T-helper 1 cell (primary cell): Measurements from ENCODE around the gene WDR33.
"Not testable (repeated sequence)": the region's sequence is repeated elsewhere in the genome, so short reads cannot be mapped to it uniquely, and the experiment has no call there.

Source experiments
- DNase-seq, 5 donors: peaks; one replicate each; pipeline ENCODE4 v3.0.0-alpha.2; 2012 to 2020
- total RNA-seq, 4 donors: gene quantifications; one replicate each; lab custom pipeline; 2026; lab: John Stamatoyannopoulos, UW

WDR33 gene
- total RNA-seq: 132 to 173 (median 157) reads per million in 4 donors

DNA sequence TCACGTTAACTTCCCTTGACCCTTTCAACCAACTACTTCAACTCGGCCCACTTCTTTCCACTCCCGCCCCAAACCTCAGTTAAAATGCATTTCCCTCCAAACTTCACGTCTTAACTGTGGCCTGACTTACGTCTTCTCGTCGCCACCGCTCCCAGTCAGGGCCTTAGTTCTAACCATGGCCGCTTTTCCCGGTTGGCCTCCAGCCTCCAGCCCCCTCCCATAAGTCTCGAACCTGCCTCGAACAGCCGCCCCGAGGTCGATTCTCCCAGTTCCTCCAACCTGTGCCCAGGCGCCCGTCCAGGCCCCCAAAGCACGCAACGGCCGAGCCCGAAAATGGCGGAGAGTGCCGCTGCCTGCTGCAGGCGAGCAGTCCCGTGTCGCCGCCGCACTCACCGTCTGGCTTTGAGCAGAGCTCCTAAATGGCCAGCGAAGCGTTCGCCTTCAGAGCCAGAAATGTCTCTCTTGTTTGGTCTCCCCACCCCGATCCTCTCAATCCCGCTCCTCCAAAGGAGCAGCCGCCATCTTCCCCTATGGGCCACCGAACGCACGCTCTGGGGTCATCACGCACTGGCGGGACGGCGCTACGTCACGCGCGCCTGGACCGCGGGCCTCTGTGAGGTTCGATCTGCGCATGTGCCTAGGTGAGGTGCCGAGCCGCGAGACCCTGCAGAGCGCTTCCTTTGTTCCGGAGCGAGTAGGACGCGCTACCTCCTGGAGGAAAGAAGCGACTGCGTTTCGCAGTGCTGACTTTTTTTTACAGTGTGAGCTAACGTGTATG, at the start of gene WDR33:
TSS of gene WDR33 (minus strand) at position 553 of the 778 bp plus-strand sequence. CDS start 40,190 bp downstream, outside the sequence.
- peak; percentile 83 to 96 (median 91) for DNase-seq

DNA sequence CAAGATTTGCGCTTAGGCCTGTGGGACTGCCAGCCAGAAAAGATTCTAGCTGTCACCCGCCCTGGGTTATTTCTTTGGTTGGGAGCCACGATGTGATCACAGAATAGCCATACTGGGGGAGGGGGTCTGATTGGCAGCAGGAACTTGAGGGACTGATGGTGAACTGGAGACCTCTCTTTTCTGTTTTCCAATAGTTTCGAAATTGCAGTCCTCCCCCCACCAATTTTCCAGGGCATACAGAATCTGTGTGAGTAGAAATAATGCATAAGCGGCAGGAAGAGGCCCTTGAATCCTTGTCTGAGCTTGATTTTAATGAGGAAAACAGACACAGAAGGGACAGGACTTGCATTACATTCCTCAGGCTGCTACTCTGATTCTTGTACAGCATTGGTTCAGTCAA, 49.2 kb upstream of the WDR33 start:
- DNase-seq: no peak

DNA sequence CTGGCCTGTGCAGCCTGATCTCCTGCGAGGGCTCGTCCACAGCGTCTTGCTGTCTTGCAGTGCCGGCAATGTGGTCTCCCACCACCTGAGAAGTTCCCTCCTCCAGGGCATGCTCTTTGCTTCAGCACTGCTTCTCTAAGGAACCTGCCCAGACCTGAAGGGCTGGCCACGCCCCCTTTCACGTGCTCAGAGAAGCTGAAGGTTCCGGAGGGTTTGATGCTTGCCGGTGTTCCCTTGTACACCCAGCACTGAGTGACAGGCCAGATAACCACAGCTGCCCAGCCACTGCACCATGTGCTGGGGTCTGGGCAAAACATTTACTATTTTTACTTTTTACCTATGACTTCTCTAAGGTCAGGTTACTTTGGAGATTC, 48.7 kb upstream of the WDR33 start:
- peak; percentile 36 to 71 (median 55) for DNase-seq

DNA sequence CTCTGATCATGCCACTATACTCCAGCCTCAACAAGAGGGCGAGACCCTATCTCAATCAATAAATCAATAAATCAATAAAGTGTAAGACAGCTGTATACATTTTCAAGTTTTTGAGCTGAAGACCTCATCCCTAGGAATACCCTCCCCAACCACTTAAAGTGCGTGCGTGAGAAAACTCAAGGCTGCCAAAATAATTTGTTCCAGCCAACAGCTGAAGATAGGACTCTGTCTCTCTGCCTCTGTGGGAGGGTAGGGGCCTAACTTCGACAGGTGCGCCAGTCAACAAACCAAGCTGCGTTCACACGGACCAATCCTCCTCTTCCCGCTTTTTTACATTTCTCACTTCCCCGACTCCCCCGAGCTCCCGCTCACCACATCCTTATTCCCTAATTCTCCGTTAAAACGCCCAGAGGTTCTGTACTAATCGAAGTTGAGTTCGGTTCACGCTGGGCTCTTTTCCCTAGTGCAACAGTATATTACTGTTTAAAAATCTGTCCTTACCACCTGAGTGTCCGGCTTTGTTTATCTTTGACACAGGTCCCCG, 46.4 kb upstream of the WDR33 start:
- DNase-seq: peak in 2 of 5 donors; percentile 13 to 19

DNA sequence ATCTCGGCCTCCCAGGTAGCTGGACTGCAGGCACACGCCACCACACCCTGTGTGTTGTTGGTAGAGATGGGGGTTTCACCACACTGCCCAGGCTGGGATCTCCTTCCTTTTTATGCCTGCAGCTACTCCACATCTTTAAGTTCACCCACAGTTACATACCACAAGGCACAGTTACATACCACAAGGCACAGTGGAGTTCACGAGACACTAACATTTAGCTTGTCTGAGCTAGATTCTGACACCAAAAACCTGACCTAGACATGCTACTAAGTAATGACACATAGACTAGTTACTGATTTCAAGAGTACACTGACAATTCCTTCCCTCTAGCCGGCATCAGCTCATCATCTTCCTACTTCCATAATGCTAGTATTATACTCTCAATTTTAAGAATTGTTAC, 42.7 kb upstream of the WDR33 start:
- DNase-seq: peak in 1 of 5 donors; percentile 11

DNA sequence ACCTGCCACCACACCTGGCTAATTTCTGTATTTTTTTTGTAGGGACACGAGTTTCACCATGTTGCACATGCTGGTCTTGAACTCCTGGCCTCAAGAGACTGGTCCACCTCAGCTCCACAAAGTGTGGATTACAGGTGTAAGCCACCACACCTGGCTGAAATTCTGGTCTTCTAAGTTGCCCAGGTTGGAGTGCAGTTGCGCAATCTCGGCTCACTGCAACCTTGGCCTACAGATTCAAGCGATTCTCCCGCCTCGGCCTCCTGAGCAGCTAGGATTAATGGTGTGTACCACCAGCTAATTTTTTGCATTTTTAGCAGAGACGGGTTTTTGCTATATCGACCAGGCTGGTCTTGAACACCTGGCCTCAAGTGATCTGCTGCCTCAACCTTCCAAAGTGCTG, 41.4 kb upstream of the WDR33 start:
- no peak for DNase-seq

DNA sequence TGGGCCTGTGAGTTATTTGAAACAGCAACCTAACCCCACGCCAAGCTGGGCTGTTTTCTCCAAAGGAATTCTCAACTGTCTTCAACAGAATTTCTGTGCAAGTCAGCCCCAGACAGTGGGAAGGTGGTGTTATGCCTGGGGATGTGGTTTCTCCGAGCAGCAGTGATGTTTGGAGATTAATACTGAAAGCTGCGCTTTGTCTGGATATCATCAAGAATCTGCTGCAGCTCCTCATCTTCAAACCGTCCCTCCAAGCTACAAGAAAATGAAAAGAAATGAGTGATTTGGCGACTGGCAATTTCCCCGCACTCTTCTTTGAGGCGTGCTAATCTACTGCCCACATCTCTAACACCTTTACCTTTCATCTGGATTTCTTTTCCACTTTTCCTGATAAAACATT, 37.0 kb upstream of the WDR33 start:
- no peak for DNase-seq

DNA sequence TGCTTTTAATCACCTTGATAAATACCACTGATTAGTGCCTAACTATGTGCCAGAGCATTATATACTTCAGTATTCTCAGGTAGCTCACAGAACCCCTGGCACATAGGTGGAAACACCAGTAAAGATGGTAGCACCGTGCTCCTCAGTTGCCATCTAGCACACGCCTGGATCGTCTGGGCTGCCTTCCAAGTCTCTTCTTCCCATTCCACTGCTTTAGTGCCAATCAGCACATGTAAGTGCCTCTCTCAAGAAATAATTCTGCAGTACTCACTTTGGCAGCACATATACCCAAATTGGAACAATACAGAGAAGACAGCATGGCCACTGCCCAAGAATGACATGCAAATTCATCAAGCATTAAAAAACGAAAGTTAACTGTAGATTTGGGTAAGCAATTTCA, 34.0 kb upstream of the WDR33 start:
- no peak for DNase-seq

DNA sequence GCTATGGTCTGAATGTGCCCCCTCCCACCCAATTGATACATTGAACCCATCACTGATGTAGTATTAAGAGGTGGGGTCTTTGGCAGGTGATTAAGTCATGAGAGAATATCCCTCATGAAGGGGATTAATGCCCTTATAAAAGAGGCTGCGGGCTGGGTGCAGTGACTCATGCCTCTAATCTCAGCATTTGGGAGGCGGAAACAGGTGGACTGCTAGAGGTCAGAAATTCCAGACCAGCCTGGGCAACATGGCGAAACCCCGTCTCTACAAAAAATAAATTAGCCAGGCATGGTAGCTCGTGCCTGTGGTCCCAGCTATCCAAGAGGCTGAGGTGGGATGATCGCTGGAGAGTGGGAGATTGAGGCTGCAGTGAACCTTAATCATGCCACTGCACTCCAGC, 32.7 kb upstream of the WDR33 start:
- DNase-seq: no peak

DNA sequence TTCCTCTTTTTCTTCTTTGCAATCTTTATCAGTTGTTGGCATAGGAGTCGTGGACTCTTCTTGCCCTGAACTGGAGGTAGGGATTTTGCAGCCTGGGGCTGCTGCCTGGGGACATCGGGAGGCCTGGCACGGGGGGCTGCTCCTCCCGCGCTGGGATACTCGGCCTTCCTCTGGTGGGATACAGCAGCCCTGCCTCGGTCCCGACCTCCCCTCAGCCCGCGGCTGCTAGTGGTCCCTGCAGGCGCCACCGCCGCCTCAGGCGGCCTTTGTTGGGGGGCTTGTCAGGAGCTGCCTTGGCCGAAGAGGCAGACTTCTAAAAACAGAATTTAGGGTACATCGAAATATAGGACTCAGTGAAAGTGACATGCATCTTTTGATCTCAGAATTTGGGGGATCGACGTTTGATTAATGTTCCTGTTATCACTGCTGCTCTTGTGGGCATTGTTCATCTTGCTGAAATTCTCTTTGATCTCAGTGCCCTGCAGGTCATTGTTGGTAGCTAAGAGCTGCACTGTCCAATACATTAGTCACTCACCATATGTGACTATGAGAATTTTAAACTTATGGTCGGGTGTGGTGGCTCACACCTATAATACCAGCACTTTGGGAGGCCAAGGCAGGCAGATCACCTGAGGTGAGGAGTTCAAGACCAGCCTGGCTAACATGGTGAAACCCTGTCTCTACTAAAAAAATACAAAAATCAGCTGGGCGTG, 30.7 kb upstream of the WDR33 start:
- DNase-seq: no peak

DNA sequence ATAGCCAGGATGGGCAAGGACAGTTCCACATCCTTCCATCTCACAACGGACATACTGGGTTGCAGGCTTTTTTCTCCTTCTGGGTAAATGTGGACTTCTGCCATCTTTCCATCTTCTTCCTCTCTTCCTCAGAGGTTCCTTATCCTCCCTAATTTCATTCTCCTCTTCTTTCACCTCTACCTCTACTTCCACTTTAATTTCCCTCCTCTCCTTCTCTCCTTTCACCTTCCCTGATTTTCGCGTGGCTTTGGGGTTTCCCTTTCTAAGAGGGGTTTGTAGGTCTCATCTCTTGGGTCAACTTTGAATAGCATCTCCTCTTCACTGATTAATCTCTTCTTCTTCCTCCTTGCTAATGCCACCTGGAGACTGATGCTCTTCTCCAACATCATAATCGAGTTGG, 29.9 kb upstream of the WDR33 start:
- DNase-seq: no peak

DNA sequence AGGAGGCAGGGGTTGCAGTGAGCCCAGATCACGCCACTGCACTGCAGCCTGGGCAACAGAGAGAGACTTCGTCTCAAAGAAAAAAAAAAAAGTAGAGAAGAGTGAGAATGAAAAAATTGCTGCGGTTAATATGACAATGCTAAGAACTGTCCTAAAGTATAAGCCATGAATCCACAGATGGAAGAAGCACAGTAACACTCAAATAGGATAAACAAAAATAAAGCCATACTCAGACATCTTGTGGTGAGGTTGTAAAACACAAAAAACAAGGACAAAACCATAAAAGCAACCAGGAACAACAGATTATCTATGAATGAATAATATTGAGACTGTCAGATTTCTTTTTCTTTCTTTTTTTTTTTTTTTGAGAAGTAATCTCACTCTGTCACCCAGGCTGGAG, 24.0 kb upstream of the WDR33 start:
- no peak for DNase-seq

DNA sequence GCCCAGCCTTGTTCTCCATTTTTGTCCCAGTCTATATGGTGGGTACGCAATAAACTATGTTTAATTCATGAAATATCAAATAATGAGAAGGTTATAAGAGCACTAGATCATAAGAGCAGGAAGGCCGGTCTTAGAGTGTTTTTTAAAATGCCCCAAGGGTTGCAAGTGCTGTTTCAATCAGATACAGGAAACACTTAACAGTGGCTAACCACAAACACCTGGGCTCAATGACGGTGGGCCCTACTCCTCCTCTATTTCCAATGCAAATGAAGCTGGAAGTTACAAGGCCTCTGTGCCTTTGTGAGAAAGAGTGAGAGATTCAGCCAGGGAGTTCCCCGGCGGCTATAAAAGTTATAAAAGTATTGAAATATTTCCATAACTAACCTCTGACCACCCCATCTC, 18.9 kb upstream of the WDR33 start:
- DNase-seq: peak; percentile 27 to 88 (median 45)

DNA sequence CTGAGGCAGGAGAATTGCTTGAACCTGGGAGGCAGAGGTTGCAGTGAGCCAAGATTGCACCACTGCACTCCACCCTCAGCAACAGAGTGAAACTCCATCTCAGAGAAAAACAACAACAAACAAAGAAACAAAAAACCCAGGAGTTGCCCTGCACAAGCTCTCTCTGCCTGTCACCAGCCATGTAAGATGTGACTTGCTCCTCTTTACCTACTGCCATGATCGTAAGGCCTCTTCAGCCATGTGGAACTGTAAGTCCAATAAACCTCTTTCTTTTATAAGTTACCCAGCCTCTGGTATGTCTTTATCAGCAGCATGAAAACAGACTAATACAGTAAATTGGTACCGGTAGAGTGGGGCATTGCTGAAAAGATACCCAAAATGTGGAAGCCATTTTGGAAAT, 15.7 kb upstream of the WDR33 start:
- not testable (repeated sequence) for DNase-seq

DNA sequence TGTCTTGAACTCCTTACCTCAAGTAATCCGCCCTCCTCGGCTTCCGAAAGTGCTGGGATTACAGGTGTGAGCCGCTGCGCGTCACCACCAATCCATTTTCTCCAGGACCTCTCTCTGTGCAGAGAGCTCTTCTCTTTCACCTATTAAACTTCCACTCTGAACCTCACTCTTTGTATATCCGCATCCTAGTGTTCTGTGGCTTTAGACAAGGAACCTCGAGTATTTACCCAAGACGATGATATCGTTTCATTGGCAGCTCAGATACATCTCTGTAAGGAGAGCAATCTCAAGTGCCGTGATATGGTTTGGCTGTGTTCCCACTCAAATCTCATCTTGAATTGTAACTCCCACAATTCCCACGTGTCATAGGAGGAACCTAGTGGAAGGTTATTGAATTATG, 15.1 kb upstream of the WDR33 start:
- no peak for DNase-seq

DNA sequence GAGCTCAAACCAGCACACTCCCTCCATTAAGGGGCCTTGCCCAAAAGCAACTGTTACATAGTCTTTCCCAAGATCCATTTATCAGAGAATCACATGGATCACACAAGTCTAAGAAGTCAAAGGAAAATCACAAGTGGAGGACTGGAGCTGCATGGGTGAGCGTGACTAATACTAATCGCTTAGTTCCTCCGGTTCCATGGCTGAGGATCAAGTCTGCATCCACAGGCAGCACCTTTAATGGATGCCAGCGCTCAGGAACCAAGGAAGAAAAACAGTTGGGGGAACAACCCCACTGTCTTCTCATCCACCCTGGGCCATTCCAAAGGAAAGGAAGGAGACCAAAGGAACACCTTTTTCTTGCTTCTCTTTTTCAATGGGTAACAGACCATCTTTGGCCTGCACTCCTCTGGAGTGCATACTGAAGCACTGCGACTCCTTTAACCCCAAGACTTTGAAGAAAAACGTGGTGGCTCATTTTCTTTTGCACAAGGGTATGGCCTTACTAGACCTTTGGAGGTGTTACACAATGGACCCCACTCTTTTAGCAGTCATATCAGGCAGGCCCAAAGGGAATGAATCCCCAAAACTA, 9.2 kb upstream of the WDR33 start:
- DNase-seq: no peak

DNA sequence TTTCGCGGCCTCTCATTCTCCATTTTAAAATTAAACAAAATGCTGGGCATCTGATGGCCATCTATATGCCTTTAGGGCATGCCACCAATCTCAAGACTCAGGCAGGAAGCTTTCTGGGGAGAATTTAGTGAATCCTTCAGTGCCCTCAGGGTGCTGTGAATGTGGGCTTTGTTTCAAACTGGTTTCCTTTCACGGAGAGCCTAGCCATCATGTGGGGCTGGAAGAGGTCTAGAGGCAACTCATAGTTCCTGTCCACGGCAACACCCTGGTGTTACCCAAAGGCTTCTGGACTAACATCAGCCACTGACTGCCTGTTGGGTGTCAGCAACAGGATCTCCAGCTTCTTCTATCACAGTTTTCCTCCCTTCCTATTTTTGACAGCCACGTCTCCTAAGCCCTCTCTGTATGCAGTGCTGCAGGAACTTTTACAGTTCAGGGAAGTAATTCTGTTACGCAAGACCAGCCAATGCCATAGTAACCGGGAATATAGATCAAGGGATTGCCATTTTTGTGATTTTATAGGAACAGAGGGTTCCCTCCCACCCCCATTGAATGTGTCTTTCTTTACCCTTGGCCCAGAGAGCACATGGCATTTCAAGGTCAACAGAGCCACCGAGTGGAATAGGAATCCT, 7.9 kb upstream of the WDR33 start:
- DNase-seq: no peak

DNA sequence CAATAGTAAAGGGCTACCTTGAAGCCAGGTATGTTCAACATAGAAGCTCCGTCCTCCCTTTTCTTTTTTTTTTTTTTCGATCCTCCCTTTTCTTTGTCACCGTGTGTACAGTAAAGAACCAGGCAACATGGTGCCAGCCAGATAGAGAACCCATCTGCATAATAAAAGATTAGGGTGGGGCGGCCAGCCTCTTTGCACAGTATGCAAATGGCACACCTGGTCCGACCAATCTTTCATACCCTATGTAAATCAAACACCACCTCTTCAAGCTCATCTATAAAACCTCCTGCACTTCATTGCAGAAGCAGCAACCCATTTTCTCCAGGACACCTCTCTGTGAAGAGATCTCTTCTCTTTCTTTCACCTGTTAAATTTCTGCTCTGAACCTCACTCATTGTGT, 7.3 kb upstream of the WDR33 start:
- DNase-seq: no peak

DNA sequence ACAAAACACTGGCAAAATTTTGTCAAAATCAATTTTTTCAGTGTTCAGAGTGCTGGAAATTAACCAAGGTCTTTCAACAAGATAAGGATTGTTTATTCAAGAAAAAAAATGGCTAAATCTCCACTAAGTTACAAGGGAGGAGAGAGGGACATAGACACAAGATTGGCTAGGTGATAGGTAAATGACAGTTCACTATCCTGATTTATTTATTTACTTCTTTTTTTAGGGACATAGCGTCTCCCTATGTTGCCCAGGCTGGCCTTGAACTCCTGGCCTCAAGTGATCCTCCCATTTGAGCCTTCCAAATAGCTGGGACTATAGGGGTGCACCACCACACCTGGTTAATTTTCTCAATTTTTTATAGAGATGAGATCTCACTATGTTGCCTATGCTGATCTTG, 3.7 kb upstream of the WDR33 start:
- DNase-seq: no peak

DNA sequence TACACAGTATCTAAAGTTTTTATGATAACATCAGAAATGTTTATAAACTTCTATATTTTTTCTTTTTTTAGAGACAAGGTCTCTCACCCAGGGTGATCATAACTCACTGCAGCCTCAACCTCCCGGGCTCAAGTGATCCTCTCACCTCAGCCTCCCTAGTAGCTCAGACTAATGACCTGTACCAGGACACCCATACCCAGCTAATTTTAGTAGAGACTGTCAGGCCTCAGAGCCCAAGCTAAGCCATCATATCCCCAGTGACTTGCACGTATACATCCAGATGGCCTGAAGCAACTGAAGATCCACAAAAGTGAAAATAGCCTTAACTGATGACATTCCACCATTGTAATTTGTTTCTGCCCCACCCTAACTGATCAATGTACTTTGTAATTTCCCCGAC, 1.5 kb upstream of the WDR33 start:
- DNase-seq: not testable (repeated sequence)

DNA sequence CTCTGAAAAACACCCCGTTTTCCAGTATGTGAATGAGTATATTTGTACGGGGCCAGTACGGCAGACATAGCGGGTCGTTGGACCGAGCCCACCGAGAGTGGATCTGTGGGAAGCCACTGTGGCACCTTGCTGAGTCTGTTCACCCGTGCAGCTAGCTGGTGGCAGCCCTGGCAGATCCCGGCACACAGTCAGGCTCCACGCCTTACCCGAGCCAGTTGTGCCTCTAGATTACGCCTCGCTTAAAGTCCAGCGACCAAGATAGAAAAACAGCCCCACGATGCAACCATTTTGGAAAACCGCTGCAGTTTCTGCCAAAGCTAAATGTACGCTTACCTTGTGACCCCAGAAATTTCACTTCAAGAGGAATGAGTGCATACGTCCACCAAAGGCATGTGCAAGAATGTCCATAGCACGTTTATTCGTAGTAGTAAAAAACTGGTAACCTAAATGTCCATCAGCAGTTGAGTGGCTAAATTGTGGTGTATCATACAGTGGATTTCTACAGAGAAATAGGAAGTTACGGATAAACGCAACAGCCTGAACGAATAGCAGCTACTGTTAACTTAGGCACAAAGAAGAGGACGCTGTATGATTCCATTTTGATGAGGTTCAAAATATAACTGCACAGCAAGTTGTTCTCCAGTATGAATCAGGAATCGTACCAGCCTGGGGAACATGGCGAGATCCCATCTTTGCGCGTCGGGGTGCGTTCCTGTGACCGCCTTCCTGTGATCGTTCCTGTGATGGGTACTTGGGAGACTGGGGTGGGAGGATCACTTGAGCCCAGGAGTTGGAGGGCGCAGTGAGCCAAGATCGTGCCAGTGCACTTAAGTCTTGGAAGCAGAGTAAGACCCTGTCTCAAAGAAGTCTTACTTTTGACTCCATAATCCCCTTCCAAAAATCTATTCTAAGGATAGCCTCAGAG, 688 bp upstream of the WDR33 start:
- DNase-seq: no peak

DNA sequence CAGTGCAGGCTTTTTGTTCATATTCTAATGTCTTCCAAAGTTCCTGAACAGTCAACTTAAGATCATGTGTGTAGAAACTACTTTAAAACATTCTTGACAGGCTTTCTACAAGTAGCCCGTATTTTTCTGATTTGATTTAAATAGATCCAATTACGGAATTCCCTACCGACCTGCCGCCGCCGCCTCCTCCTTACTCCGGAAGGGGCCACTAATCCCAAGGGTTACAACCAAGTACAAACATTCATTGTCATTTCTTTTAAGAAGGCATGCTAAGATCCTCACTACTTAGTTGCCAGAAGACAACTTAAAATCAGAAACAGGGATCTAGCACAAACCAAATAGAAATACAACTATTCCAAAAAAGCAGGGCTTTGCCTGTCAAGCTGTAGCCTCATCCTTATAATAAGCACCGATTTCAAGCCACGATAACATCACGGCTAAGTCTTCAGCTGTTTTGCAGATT, 784 bp downstream of the WDR33 start:
- DNase-seq: no peak
